H9 (cell line): ENCODE measurements around the gene CERS1. TPM values are rescaled to one million over a fixed set of nuclear protein-coding genes. Genes with fewer than 3 reads are reported as not detected.

Experiments used
- DNase-seq: peaks from one replicate; pipeline ENCODE4 v3.0.0-alpha.2; 2017
- H2AFZ ChIP-seq: one replicate; pipeline ENCODE4 v1.6.1; 2013; ENCODE audit warnings: mild to moderate bottlenecking, low read length, control low read depth, moderate library complexity
- H2AK5ac ChIP-seq: 2 replicates; pipeline ENCODE4 v1.6.1; 2013; ENCODE audit warnings: low read length, control low read depth, mixed read lengths; ENCODE audit not compliant: insufficient read length
- H2BK120ac ChIP-seq: one replicate; pipeline ENCODE4 v1.6.1; 2013; ENCODE audit warnings: low read depth, mild to moderate bottlenecking, low read length, control low read depth, inconsistent platforms; ENCODE audit not compliant: poor library complexity, severe bottlenecking
- H2BK12ac ChIP-seq: 2 replicates; pipeline ENCODE4 v1.6.1; 2013; ENCODE audit warnings: low read length, control low read depth, mixed read lengths, low read depth; ENCODE audit not compliant: insufficient read length
- H2BK15ac ChIP-seq: 2 replicates; pipeline ENCODE4 v1.6.1; 2013; ENCODE audit warnings: low read depth, low read length, control low read depth
- H2BK20ac ChIP-seq: one replicate; pipeline ENCODE4 v1.6.1; 2013; ENCODE audit warnings: low read depth, mild to moderate bottlenecking, low read length, control low read depth, inconsistent platforms; ENCODE audit not compliant: poor library complexity, severe bottlenecking
- H2BK5ac ChIP-seq: 2 replicates; pipeline ENCODE4 v1.6.1; 2013; ENCODE audit warnings: low read length, control low read depth, mixed read lengths; ENCODE audit not compliant: insufficient read length
- H3K14ac ChIP-seq: 2 replicates; pipeline ENCODE4 v1.6.1; 2013; ENCODE audit warnings: low read length, control low read depth; ENCODE audit not compliant: insufficient read depth
- H3K18ac ChIP-seq: 2 replicates; pipeline ENCODE4 v1.6.1; 2013; ENCODE audit warnings: low read depth, mild to moderate bottlenecking, mixed read lengths, low read length, control low read depth; ENCODE audit not compliant: insufficient read length
- H3K23ac ChIP-seq: 2 replicates; pipeline ENCODE4 v1.6.1; 2013; ENCODE audit warnings: low read length, control low read depth, mixed read lengths, low read depth; ENCODE audit not compliant: insufficient read length
- H3K23me2 ChIP-seq: 2 replicates; pipeline ENCODE4 v1.6.1; 2013; ENCODE audit warnings: low read depth, mild to moderate bottlenecking, mixed read lengths, low read length, control low read depth; ENCODE audit not compliant: insufficient read length, poor library complexity, severe bottlenecking
- H3K27ac ChIP-seq: 2 replicates; pipeline ENCODE4 v1.5.1; 2013; ENCODE audit warnings: low read length, control low read depth, mixed read lengths, low read depth; ENCODE audit not compliant: insufficient read length
- H3K27me3 ChIP-seq: 2 replicates; pipeline ENCODE4 v1.6.1; 2013; ENCODE audit warnings: low read length, control low read depth, inconsistent platforms; ENCODE audit not compliant: insufficient read depth
- H3K4ac ChIP-seq: 2 replicates; pipeline ENCODE4 v1.6.1; 2013; ENCODE audit warnings: low read depth, mild to moderate bottlenecking, control low read depth, inconsistent platforms, low read length, moderate library complexity
- H3K4me1 ChIP-seq: 2 replicates; pipeline ENCODE4 v1.6.1; 2013; ENCODE audit warnings: low read length, control low read depth, inconsistent platforms; ENCODE audit not compliant: insufficient read depth
- H3K4me2 ChIP-seq: 2 replicates; pipeline ENCODE4 v1.6.1; 2013; ENCODE audit warnings: low read length, control low read depth, mixed read lengths; ENCODE audit not compliant: insufficient read length, insufficient read depth
- H3K56ac ChIP-seq: 2 replicates; pipeline ENCODE4 v1.6.1; 2013; ENCODE audit warnings: low read depth, mild to moderate bottlenecking, mixed read lengths, low read length, control low read depth; ENCODE audit not compliant: insufficient read length
- H3K79me1 ChIP-seq: 2 replicates; pipeline ENCODE4 v1.6.1; 2013; ENCODE audit warnings: low read depth, mild to moderate bottlenecking, moderate library complexity, low read length, control low read depth, inconsistent platforms; ENCODE audit not compliant: insufficient read depth, poor library complexity, severe bottlenecking
- H3K79me2 ChIP-seq: 2 replicates; pipeline ENCODE4 v1.6.1; 2013; ENCODE audit warnings: low read length, control low read depth, inconsistent platforms; ENCODE audit not compliant: insufficient read depth
- H3K9ac ChIP-seq: 2 replicates; pipeline ENCODE4 v1.6.1; 2013; ENCODE audit warnings: low read length, control low read depth, mixed read lengths; ENCODE audit not compliant: insufficient read length; ENCODE audit errors: extremely low read depth
- H3K9me3 ChIP-seq: one replicate; pipeline ENCODE4 v1.6.1; 2013; ENCODE audit warnings: low read depth, low read length, inconsistent platforms; ENCODE audit not compliant: control insufficient read depth
- H3T11ph ChIP-seq: one replicate; pipeline ENCODE4 v1.6.1; 2013; ENCODE audit warnings: mild to moderate bottlenecking, low read length, control low read depth, inconsistent platforms
- H4K20me1 ChIP-seq: one replicate; pipeline ENCODE4 v1.6.1; 2013; ENCODE audit not compliant: control insufficient read depth, insufficient read length, insufficient read depth
- H4K5ac ChIP-seq: 2 replicates; pipeline ENCODE4 v1.6.1; 2013; ENCODE audit warnings: low read depth, mild to moderate bottlenecking, mixed read lengths, low read length, control low read depth; ENCODE audit not compliant: insufficient read length
- H4K8ac ChIP-seq: replicated peaks from 2 replicates; pipeline ENCODE4 v1.6.1; 2013; ENCODE audit warnings: low read length, control low read depth, mixed read lengths, low read depth; ENCODE audit not compliant: insufficient read length
- H4K91ac ChIP-seq: 2 replicates; pipeline ENCODE4 v1.6.1; 2013; ENCODE audit warnings: low read depth, mild to moderate bottlenecking, moderate library complexity, mixed read lengths, low read length, control low read depth; ENCODE audit not compliant: insufficient read length
- H3K27ac Mint-ChIP-seq, 3 experiments: 2 replicates in 2 of 3; 3 replicates in 1 of 3; pipeline ENCODE4 v1.8.0; 2020 to 2021; ENCODE audit warnings: mixed read lengths in 3 of 3, mild to moderate bottlenecking in 1 of 3, moderate library complexity in 1 of 3
- H3K27me3 Mint-ChIP-seq: 2 replicates; pipeline ENCODE4 v1.8.0; 2021; ENCODE audit warnings: low read depth, mild to moderate bottlenecking, moderate library complexity, mixed read lengths
- H3K36me3 Mint-ChIP-seq, 3 experiments: 2 replicates in 2 of 3; 3 replicates in 1 of 3; pipeline ENCODE4 v1.8.0; 2020 to 2021; ENCODE audit warnings: low read depth in 3 of 3, mixed read lengths in 3 of 3; ENCODE audit not compliant: insufficient read depth in 1 of 3
- H3K4me1 Mint-ChIP-seq, 2 experiments: 2 replicates each; pipeline ENCODE4 v1.8.0; 2020; ENCODE audit warnings: mixed read lengths in 2 of 2
- H3K4me3 Mint-ChIP-seq, 2 experiments: 2 replicates in 1 of 2; 3 replicates in 1 of 2; pipeline ENCODE4 v1.8.0; 2020 to 2021; ENCODE audit warnings: mild to moderate bottlenecking in 2 of 2, mixed read lengths in 2 of 2, moderate library complexity in 1 of 2
- H3K9me3 Mint-ChIP-seq, 2 experiments: 2 replicates in 1 of 2; 3 replicates in 1 of 2; pipeline ENCODE4 v1.8.0; 2020; ENCODE audit warnings: mild to moderate bottlenecking in 2 of 2, mixed read lengths in 2 of 2, moderate library complexity in 1 of 2
- WGBS: extraction: QIAGEN DNeasy Blood & Tissue Kit; methylation state at CpG from one replicate; pipeline ENCODE4 v1.1.7; 2013; ENCODE audit warnings: missing lambda C conversion rate, low lambda C conversion rate, mixed read lengths; ENCODE audit not compliant: insufficient read length; ENCODE audit errors: extremely low coverage; 5-methylcytosine and 5-hydroxymethylcytosine counted together
- total RNA-seq: library from RNA; stranded (reverse); gene quantifications from 2 replicates; pipeline ENCODE4 v1.2.1, GENCODE V29; 2021
- TF ChIP-seq, protein P1 (sequence below): fragments of 200-600 bp; sonication (generic); conservative IDR thresholded peaks from 3 replicates; pipeline ENCODE4 v1.8.0; 2021; ENCODE audit warnings: antibody characterized with exemption, mild to moderate bottlenecking

CERS1 gene
- total RNA-seq, 1 experiment from 2014 or later = 19.3 TPM

DNA sequence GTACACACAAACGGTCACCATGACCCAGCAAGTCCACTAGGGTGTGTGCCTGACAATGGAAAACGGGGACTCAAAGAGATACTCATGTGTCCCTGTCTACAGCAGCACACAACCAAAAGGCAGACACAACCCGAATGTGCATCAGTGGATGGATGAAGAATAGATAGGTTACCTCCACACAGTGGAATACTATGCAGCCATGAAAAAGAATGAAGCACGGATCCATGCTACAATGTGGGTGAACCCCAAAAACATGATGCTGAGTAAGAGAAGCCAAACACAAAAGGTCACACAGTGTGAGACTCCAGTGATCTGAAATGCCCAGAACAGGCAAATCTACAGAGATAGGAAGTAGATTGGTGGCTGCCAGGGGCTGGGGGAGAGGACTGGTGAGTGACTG, 9.0 kb downstream of the CERS1 start:
- H4K5ac ChIP-seq = no peak overlapping the region
- no peak overlapping the region for H2BK15ac ChIP-seq
- WGBS = no CpG with 5 or more reads among the region's 4 CpGs
- no peaks in the 10 kb centered on the region for H3K79me1 ChIP-seq
- no peak overlapping the region for H3T11ph ChIP-seq
- TF ChIP-seq, protein P1, sequence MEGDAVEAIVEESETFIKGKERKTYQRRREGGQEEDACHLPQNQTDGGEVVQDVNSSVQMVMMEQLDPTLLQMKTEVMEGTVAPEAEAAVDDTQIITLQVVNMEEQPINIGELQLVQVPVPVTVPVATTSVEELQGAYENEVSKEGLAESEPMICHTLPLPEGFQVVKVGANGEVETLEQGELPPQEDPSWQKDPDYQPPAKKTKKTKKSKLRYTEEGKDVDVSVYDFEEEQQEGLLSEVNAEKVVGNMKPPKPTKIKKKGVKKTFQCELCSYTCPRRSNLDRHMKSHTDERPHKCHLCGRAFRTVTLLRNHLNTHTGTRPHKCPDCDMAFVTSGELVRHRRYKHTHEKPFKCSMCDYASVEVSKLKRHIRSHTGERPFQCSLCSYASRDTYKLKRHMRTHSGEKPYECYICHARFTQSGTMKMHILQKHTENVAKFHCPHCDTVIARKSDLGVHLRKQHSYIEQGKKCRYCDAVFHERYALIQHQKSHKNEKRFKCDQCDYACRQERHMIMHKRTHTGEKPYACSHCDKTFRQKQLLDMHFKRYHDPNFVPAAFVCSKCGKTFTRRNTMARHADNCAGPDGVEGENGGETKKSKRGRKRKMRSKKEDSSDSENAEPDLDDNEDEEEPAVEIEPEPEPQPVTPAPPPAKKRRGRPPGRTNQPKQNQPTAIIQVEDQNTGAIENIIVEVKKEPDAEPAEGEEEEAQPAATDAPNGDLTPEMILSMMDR = no peak
- no peak overlapping the region for H4K91ac ChIP-seq
- no peak overlapping the region for H3K4me2 ChIP-seq
- H3K18ac ChIP-seq = no peak overlapping the region
- H3K9me3 ChIP-seq = no peaks in the 10 kb centered on the region
- no peak overlapping the region for H3K23ac ChIP-seq
- no peak overlapping the region for H4K8ac ChIP-seq
- H3K27me3 ChIP-seq = no peaks in the 10 kb centered on the region
- no peak overlapping the region for H2AK5ac ChIP-seq
- no peak overlapping the region for H2BK12ac ChIP-seq
- DNase-seq = no peak
- H3K9ac ChIP-seq = no peak overlapping the region
- no peak overlapping the region for H2BK120ac ChIP-seq
- H3K27ac ChIP-seq = no peak overlapping the region
- H2BK20ac ChIP-seq = no peak overlapping the region
- no peaks in the 10 kb centered on the region for H4K20me1 ChIP-seq
- H3K27ac Mint-ChIP-seq = no peak overlapping the region
- H3K14ac ChIP-seq = no peak overlapping the region
- H3K4ac ChIP-seq = no peak overlapping the region
- no peaks in the 10 kb centered on the region for H3K4me1 ChIP-seq
- H3K4me3 Mint-ChIP-seq = no peak overlapping the region
- no peak overlapping the region for H3K56ac ChIP-seq
- no peaks in the 10 kb centered on the region for H3K79me2 ChIP-seq
- no peak overlapping the region for H2BK5ac ChIP-seq
- peaks cover 3% of the 10 kb centered on the region for H3K23me2 ChIP-seq
- no peaks in the 10 kb centered on the region for H3K4me1 Mint-ChIP-seq
- no peak overlapping the region for H2AFZ ChIP-seq
- H3K27me3 Mint-ChIP-seq = no peaks in the 10 kb centered on the region; the same call in 1 of the 2 replicates
- no peaks in the 10 kb centered on the region; a peak in 2 of 5 replicates for H3K9me3 Mint-ChIP-seq
- peaks cover 14 to 39% (median 27%) of the 10 kb centered on the region in 3 experiments for H3K36me3 Mint-ChIP-seq
